Activated T-cell treated with anti-CD3 and anti-CD28 coated beads, Interleukin-2, amount 50 U/mL, for 72 hours (primary cell): ENCODE results near the gene MAN2A2. TPM values are rescaled to one million over a fixed set of nuclear protein-coding genes. Genes with fewer than 3 reads are reported as not detected.
"Not testable (repeated sequence)": the region's sequence is repeated elsewhere in the genome, so short reads cannot be mapped to it uniquely, and the experiment has no call there.

Source experiments
- ATAC-seq, 2 donors: fragments of 150-1000 bp; cut with Tn5 transposase; replicated peaks in 1 of 2; 2 replicates each; pipeline ENCODE4 v1.10.0; 2021; ENCODE audit warnings: moderate library complexity in 2 of 2, mild to moderate bottlenecking in 1 of 2
- DNase-seq, 2 donors: peaks; one replicate each; pipeline ENCODE4 v3.0.0; 2021 to 2022; ENCODE audit warnings: mixed read lengths in 1 of 2
- H3K27ac Mint-ChIP-seq: one replicate; pipeline ENCODE4 v1.8.0; 2022; ENCODE audit warnings: mild to moderate bottlenecking, moderate library complexity, mixed read lengths
- H3K27me3 Mint-ChIP-seq: one replicate; pipeline ENCODE4 v1.8.0; 2022; ENCODE audit warnings: low read depth, mixed read lengths
- H3K36me3 Mint-ChIP-seq, 2 donors: one replicate each; pipeline ENCODE4 v1.8.0; 2022; ENCODE audit warnings: mixed read lengths in 2 of 2, mild to moderate bottlenecking in 1 of 2; ENCODE audit not compliant: insufficient read depth in 2 of 2
- H3K4me1 Mint-ChIP-seq: one replicate; pipeline ENCODE4 v1.8.0; 2022; ENCODE audit warnings: low read depth, mixed read lengths
- H3K4me3 Mint-ChIP-seq, 2 donors: one replicate each; pipeline ENCODE4 v1.8.0; 2022; ENCODE audit warnings: mild to moderate bottlenecking in 2 of 2, mixed read lengths in 2 of 2, moderate library complexity in 2 of 2
- H3K9me3 Mint-ChIP-seq, 2 donors: one replicate each; pipeline ENCODE4 v1.8.0; 2022; ENCODE audit warnings: mixed read lengths in 2 of 2
- total RNA-seq, 2 donors: library from RNA; stranded (reverse); gene quantifications; one replicate each; pipeline ENCODE4 v1.2.3, GENCODE V29; 2022

Gene MAN2A2
- total RNA-seq, 2 donors from 2014 or later, result 159 to 190 TPM

DNA sequence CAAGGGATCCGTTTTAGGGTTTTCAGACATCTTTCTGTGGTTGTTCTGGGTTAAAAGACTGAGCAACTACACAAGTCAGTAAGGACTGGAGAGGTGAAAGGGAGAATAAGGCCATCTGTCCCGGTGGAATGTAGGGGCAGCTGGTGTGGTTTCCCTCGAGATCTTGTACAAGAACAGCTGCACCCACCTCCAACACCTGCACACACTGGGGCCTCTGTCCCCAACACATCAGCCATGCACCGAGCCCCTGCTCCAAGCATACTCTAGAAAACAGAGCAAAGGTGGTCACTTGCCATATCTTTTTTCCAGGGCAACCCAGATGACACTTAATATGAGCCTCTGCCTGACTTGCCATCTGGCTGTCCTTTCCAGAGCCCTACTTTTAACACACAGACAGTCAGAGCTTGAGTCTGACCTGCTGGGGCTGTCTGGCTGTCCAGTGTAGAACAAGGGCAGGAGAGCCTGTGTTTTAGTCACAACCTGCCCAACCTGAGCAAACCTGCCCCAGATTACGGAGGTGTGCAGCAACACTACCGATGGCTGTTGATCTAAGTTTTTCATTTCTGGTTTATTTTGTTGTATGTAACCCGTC is 12.2 kb downstream of the MAN2A2 start:
- Mint-ChIP-seq H3K4me3 (no peak overlapping the region), H3K27ac (no peak overlapping the region), H3K36me3 (peaks cover 5 to 22% of the 10 kb centered on the region in 2 donors), H3K9me3 (no peaks in the 10 kb centered on the region), H3K4me1 (no peaks in the 10 kb centered on the region), H3K27me3 (no peaks in the 10 kb centered on the region)
- DNase-seq (no peak), ATAC-seq (no peak)

- Mint-ChIP-seq H3K4me3 (no peak overlapping the region), H3K4me1 (no peaks in the 10 kb centered on the region), H3K36me3 (peaks cover 4 to 23% of the 10 kb centered on the region in 2 donors), H3K9me3 (no peaks in the 10 kb centered on the region), H3K27ac (no peak overlapping the region), H3K27me3 (no peaks in the 10 kb centered on the region)
- DNase-seq, result no peak
- no peak for ATAC-seq
These were observed 12.8 kb downstream of the MAN2A2 start for GRCh38 chr15:90915808-90916440.

GRCh38 chr15:90916461-90916860 is 13.4 kb downstream of the MAN2A2 start:
- Mint-ChIP-seq H3K9me3 (no peaks in the 10 kb centered on the region), H3K4me3 (no peak overlapping the region), H3K36me3 (peaks cover 7 to 28% of the 10 kb centered on the region in 2 donors), H3K27me3 (no peaks in the 10 kb centered on the region), H3K27ac (no peak overlapping the region), H3K4me1 (no peaks in the 10 kb centered on the region)
- DNase-seq (no peak), ATAC-seq (no peak)

DNA sequence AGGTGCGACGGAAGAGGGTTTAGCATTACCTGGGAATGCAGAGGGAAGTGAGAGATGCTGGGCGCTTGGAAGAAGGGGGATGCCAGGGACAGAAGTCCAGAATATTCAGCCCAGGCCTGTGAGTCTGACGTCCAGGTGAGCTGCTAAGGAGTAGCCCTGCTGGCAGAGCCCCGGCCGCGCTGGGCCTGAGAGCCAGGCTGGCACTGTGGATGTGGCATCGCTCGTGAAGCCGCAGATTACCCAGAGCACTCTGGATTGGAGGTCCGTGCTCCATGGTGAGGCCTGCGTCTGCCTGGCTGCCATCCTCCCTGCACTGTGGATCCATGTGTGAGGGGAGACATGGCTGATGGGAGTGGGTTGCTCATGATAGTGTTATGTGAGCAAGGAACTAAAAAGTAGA is 14.5 kb downstream of the MAN2A2 start:
- ATAC-seq, result no peak
- no peaks in the 10 kb centered on the region for H3K9me3 Mint-ChIP-seq

DNA sequence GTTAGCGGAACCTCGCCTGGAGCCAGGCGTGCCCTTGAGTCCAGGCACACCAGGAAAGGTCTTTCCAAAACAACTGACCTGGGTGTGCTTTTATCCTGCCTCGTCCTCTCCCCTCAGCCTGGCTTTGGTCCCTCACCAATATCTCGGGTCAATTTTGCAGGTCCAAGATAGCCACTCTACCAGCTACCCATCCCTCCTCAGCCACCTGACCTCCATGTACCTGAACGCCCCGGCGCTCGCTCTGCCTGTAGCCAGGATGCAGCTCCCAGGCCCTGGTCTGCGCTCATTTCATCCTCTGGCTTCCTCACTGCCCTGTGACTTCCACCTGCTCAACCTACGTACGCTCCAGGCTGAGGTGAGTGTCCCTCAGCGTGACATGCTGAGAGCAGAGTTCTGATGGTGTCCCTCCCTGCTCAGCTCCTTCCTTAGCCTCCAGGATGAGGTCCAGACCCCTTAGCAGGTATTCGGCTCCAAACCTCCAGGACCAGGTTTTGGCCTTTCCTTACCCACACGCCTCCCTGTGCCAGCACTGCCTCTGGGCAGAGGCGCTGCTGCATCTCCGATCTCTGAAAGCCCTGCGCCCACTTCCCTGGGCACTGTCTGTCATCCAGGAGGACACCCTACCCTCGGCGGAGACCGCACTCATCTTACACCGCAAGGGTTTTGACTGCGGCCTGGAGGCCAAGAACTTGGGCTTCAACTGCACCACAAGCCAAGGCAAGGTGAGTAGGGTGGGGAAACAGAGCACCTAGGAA is 15.1 kb downstream of the MAN2A2 start:
- no peak overlapping the region for H3K4me3 Mint-ChIP-seq
- peaks cover 14% of the 10 kb centered on the region for H3K4me1 Mint-ChIP-seq
- ATAC-seq (no peak), DNase-seq (no peak)
- H3K27ac Mint-ChIP-seq, result no peak overlapping the region
- peaks cover 7 to 25% of the 10 kb centered on the region in 2 donors for H3K36me3 Mint-ChIP-seq
- no peaks in the 10 kb centered on the region for H3K9me3 Mint-ChIP-seq
- H3K27me3 Mint-ChIP-seq, result no peaks in the 10 kb centered on the region

More for the DNA sequence above, 14.5 kb downstream of the MAN2A2 start:
- Mint-ChIP-seq H3K27ac (no peak overlapping the region), H3K36me3 (peaks cover 7 to 28% of the 10 kb centered on the region in 2 donors), H3K4me3 (no peak overlapping the region), H3K4me1 (peaks cover 7% of the 10 kb centered on the region), H3K27me3 (no peaks in the 10 kb centered on the region)
- DNase-seq, result no peak

GRCh38 chr15:90918835-90919234 is 15.7 kb downstream of the MAN2A2 start:
- H3K27ac Mint-ChIP-seq, result no peak overlapping the region
- H3K36me3 Mint-ChIP-seq, result peaks cover 7 to 24% of the 10 kb centered on the region in 2 donors

DNA sequence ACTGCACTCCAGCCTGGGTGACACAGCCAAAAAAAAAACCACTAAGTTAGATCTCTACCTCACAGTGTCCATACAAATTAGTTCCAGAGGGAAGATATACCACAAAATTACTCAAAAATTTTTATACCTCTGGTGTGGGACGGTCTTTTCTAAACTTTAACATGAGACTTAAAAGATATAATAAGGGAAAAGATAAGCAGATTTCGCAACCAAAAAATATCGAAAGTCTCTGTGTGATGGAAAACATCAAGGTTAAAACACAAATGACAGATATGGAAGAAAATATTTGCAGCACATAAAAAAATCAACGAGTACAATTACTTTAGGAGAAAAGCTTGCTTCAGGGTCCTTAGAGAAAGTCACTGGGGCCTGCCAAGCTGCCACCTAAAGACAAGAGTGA is 18.8 kb downstream of the MAN2A2 start:
- ATAC-seq (no peak), DNase-seq (no peak)
- Mint-ChIP-seq H3K9me3 (no peaks in the 10 kb centered on the region), H3K27ac (no peak overlapping the region), H3K27me3 (no peaks in the 10 kb centered on the region), H3K4me1 (peaks cover 34% of the 10 kb centered on the region), H3K4me3 (no peak overlapping the region), H3K36me3 (peaks cover 5 to 23% of the 10 kb centered on the region in 2 donors)

More at GRCh38 chr15:90918835-90919234, 15.7 kb downstream of the MAN2A2 start:
- ATAC-seq (no peak), DNase-seq (no peak)
- H3K9me3 Mint-ChIP-seq, result no peaks in the 10 kb centered on the region
- H3K4me1 Mint-ChIP-seq, result peaks cover 20% of the 10 kb centered on the region
- no peaks in the 10 kb centered on the region for H3K27me3 Mint-ChIP-seq
- H3K4me3 Mint-ChIP-seq, result no peak overlapping the region

DNA sequence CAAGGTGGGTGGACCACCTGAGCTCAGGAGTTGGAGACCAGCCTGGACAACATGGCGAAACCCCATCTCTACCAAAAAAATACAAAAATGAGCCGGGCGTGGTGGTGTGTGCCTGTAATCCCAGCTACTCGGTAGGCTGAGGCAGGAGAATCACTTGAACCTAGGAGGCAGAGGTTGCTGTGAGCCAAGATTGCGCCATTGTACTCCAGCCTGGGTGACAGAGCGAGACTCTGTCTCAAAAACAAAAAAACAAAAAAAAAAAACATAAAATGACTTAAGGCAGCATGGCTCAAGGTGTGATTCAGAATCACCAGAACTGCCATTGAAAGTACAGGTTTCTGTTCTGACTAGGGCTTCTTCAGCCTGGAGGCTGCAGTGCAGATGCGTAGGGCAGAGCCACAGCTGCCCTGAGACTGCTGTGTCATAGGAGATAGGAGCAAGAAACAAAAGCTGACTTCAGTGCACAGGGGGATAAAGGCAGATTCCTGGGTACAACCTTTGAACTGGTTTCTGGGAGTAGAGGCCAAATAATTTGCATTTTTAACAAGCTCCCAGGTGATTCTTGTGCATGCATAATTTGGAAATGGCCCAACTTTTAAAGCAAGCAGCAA is 19.7 kb downstream of the MAN2A2 start:
- peak overlapping the region; percentile 58 for H3K27ac Mint-ChIP-seq
- peaks cover 34% of the 10 kb centered on the region for H3K4me1 Mint-ChIP-seq
- not testable (repeated sequence) for H3K9me3 Mint-ChIP-seq, H3K27me3 Mint-ChIP-seq
- H3K4me3 Mint-ChIP-seq, result peak overlapping the region in 1 of 2 donors; percentile 69
- ATAC-seq (peak; percentile 96 to 98), DNase-seq (peak; percentile 66 to 67)
- H3K36me3 Mint-ChIP-seq, result peaks cover 5 to 18% of the 10 kb centered on the region in 2 donors

- peak overlapping the region; percentile 83 for H3K27ac Mint-ChIP-seq
- H3K36me3 Mint-ChIP-seq, result peaks cover 5 to 14% of the 10 kb centered on the region in 2 donors
- H3K27me3 Mint-ChIP-seq, result no peaks in the 10 kb centered on the region
- no peaks in the 10 kb centered on the region for H3K9me3 Mint-ChIP-seq
- peak overlapping the region in 1 of 2 donors; percentile 69 for H3K4me3 Mint-ChIP-seq
- DNase-seq (peak in 1 of 2 donors; percentile 43), ATAC-seq (peak; percentile 51 to 70)
- H3K4me1 Mint-ChIP-seq, result peaks cover 46% of the 10 kb centered on the region
These were observed 21.3 kb downstream of the MAN2A2 start for GRCh38 chr15:90924375-90924774.

- H3K4me3 Mint-ChIP-seq, H3K9me3 Mint-ChIP-seq, H3K27ac Mint-ChIP-seq, ATAC-seq, DNase-seq, H3K27me3 Mint-ChIP-seq, H3K36me3 Mint-ChIP-seq: not testable (repeated sequence)
- peaks cover 64% of the 10 kb centered on the region for H3K4me1 Mint-ChIP-seq
These were observed 23.7 kb downstream of the MAN2A2 start for GRCh38 chr15:90926766-90927165.

DNA sequence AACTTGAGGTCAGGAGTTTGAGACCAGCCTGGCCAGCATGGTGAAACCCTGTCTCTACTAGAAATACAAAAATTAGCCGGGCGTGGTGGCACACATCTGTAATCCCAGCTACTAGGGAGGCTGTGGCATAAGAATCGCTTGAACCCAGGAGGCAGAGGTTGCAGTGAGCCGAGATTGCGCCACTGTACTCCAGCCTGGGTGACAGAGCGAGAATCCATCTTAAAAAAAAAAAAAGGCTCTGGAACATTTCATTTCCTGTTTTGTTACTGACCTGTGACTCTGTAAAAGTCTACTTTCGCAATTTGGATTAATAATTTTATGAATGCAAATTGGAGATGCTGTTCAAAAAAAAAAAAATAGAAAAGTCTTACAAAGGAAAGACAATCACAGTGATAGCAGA is 25.0 kb downstream of the MAN2A2 start:
- Mint-ChIP-seq H3K36me3 (peaks cover 2 to 10% of the 10 kb centered on the region in 2 donors), H3K4me1 (peaks cover 61% of the 10 kb centered on the region), H3K4me3 (peak overlapping the region; percentile 61 to 76), H3K27ac (peak overlapping the region; percentile 82)
- not testable (repeated sequence) for H3K9me3 Mint-ChIP-seq, DNase-seq, ATAC-seq, H3K27me3 Mint-ChIP-seq

DNA sequence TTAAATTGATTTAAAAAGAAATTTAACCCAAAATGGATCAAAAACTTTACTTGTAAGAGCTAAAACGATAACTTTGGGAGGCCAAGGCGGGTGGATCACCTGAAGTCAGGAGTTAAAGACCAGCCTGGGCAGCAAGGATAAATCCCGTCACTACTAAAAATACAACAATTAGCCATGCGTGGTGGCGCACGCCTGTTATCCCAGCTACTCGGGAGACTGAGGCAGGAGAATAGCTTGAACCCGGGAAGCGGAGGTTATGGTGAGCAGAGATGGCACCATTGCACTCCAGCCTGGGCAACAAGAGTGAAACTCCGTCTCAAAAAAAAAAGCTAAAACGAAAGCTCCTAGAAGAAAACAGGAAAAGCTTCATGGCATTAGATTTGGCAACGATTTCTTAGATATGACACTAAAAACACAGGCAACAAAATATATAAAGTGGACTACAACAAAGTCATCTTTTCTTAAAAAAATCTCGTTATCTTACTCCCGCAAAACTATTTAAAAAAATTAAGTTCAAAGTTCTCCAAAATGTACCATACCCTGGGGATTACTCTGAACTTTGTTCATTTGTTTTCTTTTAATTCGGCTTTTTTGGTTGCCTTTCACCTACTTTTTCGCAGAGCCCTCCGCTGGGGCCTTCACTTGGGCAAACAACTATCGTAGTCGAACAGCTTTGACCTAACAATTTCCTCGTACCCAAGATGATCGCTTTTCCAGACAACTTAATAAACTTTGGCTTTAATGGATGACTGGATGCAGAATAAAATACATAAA is 26.3 kb downstream of the MAN2A2 start:
- Mint-ChIP-seq H3K27me3 (no peaks in the 10 kb centered on the region), H3K9me3 (no peaks in the 10 kb centered on the region), H3K36me3 (peaks cover 2 to 8% of the 10 kb centered on the region in 2 donors), H3K4me1 (peaks cover 61% of the 10 kb centered on the region), H3K27ac (peak overlapping the region; percentile 98), H3K4me3 (peak overlapping the region; percentile 99)
- no peak for ATAC-seq
- DNase-seq, result no peak
